ENCODE data around the gene MTARC1.

The MTARC1 gene

GRCh38 chr1:220748089-220748934 lies 38.4 kb upstream of the MTARC1 start, which contains the start of gene MTARC2:
Gene MTARC2, plus strand, starts transcription at chr1:220748322. Its CDS starts 210 bp downstream, at chr1:220748532.
- DNase-seq (ENCODE audit: low read depth in 2 of 2) = peak; percentile 71 to 80
- peak within 1 kb of the TSS; percentile 73 to 77 for H3K4me3 ChIP-seq (replicated peaks in 1 of 2; ENCODE audit: low read depth in 2 of 2, low read length in 2 of 2)
- no peak for TF ChIP-seq CTCF (IDR thresholded peaks at IDR 0.05; ENCODE audit: low read depth, low read length)

DNA sequence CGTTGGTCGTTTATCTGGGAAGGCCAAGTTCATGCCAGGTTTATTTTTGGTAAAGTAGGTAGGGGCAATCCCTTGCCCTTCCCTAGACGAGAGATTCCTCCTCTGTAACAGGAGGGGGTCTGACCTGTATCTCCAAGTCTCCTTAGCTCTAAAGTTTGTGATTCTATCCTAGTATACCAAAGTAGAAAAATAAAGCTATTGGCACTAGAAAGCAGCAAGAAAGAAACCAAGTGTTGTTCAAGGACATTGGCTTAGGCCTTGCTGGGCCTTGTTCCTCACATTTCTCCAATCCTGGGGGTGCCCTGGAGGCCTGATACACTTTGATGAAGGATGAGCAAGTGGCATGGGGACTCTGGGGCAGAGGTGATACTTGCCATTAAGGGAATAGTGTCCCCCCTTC lies 37.8 kb upstream of the MTARC1 start:
- no peak for TF ChIP-seq CTCF (IDR thresholded peaks at IDR 0.05; ENCODE audit: low read depth, low read length)
- H3K4me3 ChIP-seq (replicated peaks in 1 of 2; ENCODE audit: low read depth in 2 of 2, low read length in 2 of 2) = peak overlapping the region; percentile 73 to 77
- no peak for DNase-seq (ENCODE audit: low read depth in 2 of 2)

- DNase-seq (ENCODE audit: low read depth in 2 of 2) = peak in 1 of 2 donors; percentile 70
- no peak for TF ChIP-seq CTCF (IDR thresholded peaks at IDR 0.05; ENCODE audit: low read depth, low read length)
Measured at GRCh38 chr1:220750131-220750515, 36.6 kb upstream of the MTARC1 start.

GRCh38 chr1:220751111-220751510 lies 35.6 kb upstream of the MTARC1 start:
- TF ChIP-seq CTCF (IDR thresholded peaks at IDR 0.05; ENCODE audit: low read depth, low read length) = no peak
- H3K4me3 ChIP-seq (replicated peaks in 1 of 2; ENCODE audit: low read depth in 2 of 2, low read length in 2 of 2) = no peak overlapping the region
- DNase-seq (ENCODE audit: low read depth in 2 of 2) = no peak

More at GRCh38 chr1:220750131-220750515, 36.6 kb upstream of the MTARC1 start:
- no peak overlapping the region for H3K4me3 ChIP-seq (replicated peaks in 1 of 2; ENCODE audit: low read depth in 2 of 2, low read length in 2 of 2)

GRCh38 chr1:220754212-220754917 lies 32.3 kb upstream of the MTARC1 start:
- no peak for TF ChIP-seq CTCF (IDR thresholded peaks at IDR 0.05; ENCODE audit: low read depth, low read length)
- no peak for DNase-seq (ENCODE audit: low read depth in 2 of 2)

DNA sequence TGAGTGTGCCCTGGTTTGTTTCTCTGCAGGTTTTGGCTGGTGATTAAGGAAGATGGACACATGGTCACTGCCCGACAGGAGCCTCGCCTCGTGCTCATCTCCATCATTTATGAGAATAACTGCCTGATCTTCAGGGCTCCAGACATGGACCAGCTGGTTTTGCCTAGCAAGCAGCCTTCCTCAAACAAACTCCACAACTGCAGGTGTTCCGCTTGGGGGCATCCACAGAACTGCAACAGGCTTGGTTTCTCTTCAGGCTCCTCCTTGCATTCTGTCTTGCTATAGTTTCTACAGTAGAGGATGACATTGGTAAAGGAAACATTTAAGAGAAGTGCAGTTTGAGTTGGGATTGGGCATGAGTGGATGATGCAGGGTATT lies 31.8 kb upstream of the MTARC1 start:
- H3K4me3 ChIP-seq (replicated peaks in 1 of 2; ENCODE audit: low read depth in 2 of 2, low read length in 2 of 2) = no peak overlapping the region
- no peak for DNase-seq (ENCODE audit: low read depth in 2 of 2)
- TF ChIP-seq CTCF (IDR thresholded peaks at IDR 0.05; ENCODE audit: low read depth, low read length) = no peak

More at GRCh38 chr1:220754212-220754917, 32.3 kb upstream of the MTARC1 start:
- H3K4me3 ChIP-seq (replicated peaks in 1 of 2; ENCODE audit: low read depth in 2 of 2, low read length in 2 of 2) = no peak overlapping the region
